Activated CD4-positive, alpha-beta T cell treated with anti-CD3 and anti-CD28 coated beads for 36 hours (primary cell): ENCODE data around the gene PEX10. TPM values are rescaled to one million over a fixed set of nuclear protein-coding genes. Genes with fewer than 3 reads are reported as not detected.

ENCODE experiments used
- ATAC-seq: fragments of 200-7000 bp; cut with Tn5 transposase; one replicate; pipeline ENCODE4 v1.10.0; 2021; ENCODE audit warnings: mild to moderate bottlenecking, moderate library complexity
- CTCF ChIA-PET: fragments of 350-600 bp; sonication (Branson Sonifier 250); formaldehyde crosslinking; loops from one replicate; lab custom pipeline; 2021; ENCODE audit warnings: antibody characterized with exemption; lab: Charles Lee
- POLR2A ChIA-PET: fragments of 350-600 bp; sonication (Branson Sonifier 250); formaldehyde crosslinking; loops from one replicate; lab custom pipeline; 2021; ENCODE audit warnings: antibody characterized with exemption, inconsistent platforms; lab: Charles Lee
- DNase-seq: peaks from one replicate; pipeline ENCODE4 v3.0.0-alpha.2; 2020
- H3K27ac Mint-ChIP-seq: one replicate; pipeline ENCODE4 v1.8.0; 2021; ENCODE audit warnings: mixed read lengths
- H3K27me3 Mint-ChIP-seq: one replicate; pipeline ENCODE4 v1.8.0; 2021; ENCODE audit warnings: mixed read lengths
- H3K36me3 Mint-ChIP-seq: one replicate; pipeline ENCODE4 v1.8.0; 2021; ENCODE audit warnings: low read depth, mixed read lengths
- H3K4me1 Mint-ChIP-seq: one replicate; pipeline ENCODE4 v1.8.0; 2021; ENCODE audit warnings: mixed read lengths
- H3K4me3 Mint-ChIP-seq: one replicate; pipeline ENCODE4 v1.8.0; 2021; ENCODE audit warnings: mild to moderate bottlenecking, moderate library complexity, mixed read lengths
- H3K9me3 Mint-ChIP-seq: one replicate; pipeline ENCODE4 v1.8.0; 2021; ENCODE audit warnings: low read depth, mixed read lengths
- intact Hi-C, 2 experiments: fragments of 100-400 bp; cut with DNase I in 1 of 2; cut with micrococcal nuclease in 1 of 2; formaldehyde crosslinking; loops; one replicate each; pipeline versions ENCODE4 v1.14.2 to v1.15.1; 2022 to 2024; cut with DNase I, micrococcal nuclease
- total RNA-seq, 2 experiments: library from RNA; stranded (reverse); gene quantifications; one replicate each; pipeline ENCODE4 v1.2.3, GENCODE V29; 2021

Gene PEX10
- total RNA-seq, 2 experiments from 2014 or later, result 15.1 to 17.7 TPM

DNA sequence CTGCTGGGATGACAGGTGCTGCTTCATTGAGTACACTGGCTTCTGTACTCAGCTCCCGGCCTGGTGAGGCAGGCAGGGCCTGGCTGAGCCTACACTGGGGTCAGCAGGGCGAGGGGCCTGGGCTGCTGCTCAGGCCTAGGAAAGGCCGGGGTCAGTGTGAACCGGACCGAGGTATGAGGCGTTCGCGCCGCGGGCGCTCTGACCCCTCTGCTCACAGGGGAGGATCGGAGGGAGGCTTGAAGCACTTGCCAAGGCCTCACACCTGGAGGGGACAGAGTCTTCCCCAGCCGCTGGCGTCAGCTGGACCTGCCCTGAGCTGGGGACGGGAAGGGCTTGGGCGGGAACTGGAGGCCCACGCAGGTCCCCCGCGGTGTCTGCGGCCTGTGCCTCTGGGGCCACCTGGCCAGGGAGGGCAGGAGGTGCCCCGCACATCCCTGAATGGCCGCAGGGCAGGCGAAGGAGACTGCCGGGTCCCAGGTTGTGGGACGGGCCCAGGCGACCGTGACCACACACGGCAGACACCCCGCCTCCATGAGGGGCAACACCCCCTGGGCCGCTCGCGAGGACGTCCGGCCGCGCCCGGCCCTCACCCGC, 466 bp downstream of the PEX10 start:
- peak; percentile 6 for ATAC-seq
- CTCF ChIA-PET, result interaction anchor here (0.6 kb wide), 1 partner anchor 217 kb away, joined by 3 read pairs; the partner anchor contains the start of gene FAAP20

DNA sequence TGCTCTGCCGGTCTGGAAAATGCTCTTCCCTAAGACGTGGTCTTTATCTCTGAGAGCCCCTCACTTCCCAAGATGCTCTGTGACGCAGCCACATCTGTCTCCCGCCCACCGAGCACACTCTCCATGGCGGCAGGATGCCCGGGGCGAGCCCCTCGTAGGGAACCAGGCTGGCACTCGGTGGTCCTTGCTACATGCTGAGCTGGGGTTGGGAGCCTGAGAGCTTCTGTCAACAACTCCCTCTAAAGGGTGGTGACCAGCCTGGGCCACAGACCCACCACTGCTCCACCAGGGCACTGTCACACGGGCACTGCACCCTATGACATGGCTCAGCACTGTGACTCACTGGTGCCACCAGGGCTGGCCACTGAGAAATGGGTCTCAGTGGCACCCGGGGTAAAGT, 2.6 kb downstream of the PEX10 start:
- H3K27ac Mint-ChIP-seq, result no peak overlapping the region
- peaks cover 15% of the 10 kb centered on the region for H3K4me1 Mint-ChIP-seq
- intact Hi-C loops, result loop anchor here in 1 of 2 experiments (5.0 kb wide), 1 partner anchor 233 kb away; no protein-coding TSS in a partner anchor
- CTCF ChIA-PET, result no interaction called here
- DNase-seq, result no peak
- ATAC-seq, result no peak
- no peak overlapping the region for H3K4me3 Mint-ChIP-seq
- POLR2A ChIA-PET, result no interaction called here
- H3K9me3 Mint-ChIP-seq, result no peaks in the 10 kb centered on the region
- no peaks in the 10 kb centered on the region for H3K27me3 Mint-ChIP-seq
- peaks cover 11% of the 10 kb centered on the region for H3K36me3 Mint-ChIP-seq

More for the DNA sequence above, 466 bp downstream of the PEX10 start:
- peaks cover 33% of the 10 kb centered on the region for H3K4me1 Mint-ChIP-seq
- no peaks in the 10 kb centered on the region for H3K27me3 Mint-ChIP-seq
- peak overlapping the region; percentile 83 for H3K4me3 Mint-ChIP-seq
- H3K9me3 Mint-ChIP-seq, result no peaks in the 10 kb centered on the region
- H3K27ac Mint-ChIP-seq, result peak overlapping the region; percentile 85
- no peak for DNase-seq
- peaks cover 11% of the 10 kb centered on the region for H3K36me3 Mint-ChIP-seq
- POLR2A ChIA-PET, result no interaction called here
- intact Hi-C loops, result loop anchor here (1.0 to 5.0 kb wide), 10 partner anchors 115 to 1489 kb away; partner anchors contain the start of genes PRXL2B (in 2 of the 2), C1orf174 (in 1 of the 2), FAAP20 (in 1 of the 2) and MIB2 (in 1 of the 2)

DNA sequence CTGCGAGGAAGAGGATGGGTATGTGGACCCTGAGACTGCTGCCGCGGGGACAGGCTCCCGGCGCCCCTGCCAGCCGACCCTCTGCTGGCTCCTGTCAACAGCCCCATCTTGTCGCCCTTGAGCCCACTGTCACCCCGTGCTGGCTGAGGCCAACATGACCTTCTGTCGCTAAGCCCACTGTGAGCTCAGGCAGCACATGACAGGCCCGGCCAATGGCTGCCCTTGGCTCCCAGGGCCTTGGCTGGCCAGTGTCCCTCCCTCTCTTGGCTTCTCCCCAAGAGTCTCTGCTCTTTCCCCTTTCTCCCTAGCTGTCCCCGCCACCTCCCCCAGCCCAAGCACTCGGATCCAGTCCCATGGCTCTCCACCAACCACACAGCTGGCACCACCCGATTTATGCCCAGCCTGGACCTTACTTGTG, 3.5 kb downstream of the PEX10 start:
- no peak overlapping the region for H3K27ac Mint-ChIP-seq

DNA sequence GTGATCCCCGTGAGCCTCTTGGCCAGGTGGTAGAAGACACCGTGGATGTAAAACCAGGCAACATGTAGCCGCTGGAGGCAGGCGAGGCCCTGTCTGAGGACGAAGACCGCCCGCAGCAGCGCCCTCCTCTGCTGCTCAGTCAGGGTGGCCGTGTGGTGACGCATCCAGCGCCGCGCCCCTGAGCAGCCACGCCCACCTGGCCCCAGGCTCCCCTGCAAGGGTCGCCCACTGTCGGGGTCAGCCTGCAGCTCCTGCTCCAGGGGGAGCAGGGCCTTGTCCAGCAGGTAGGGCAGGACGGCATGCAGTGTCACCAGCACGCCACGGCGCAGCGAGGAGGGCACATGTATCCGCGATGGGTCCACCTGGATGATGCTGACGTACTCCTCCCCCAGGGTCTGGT, 3.9 kb downstream of the PEX10 start:
- ChIA-PET CTCF (no interaction called here), POLR2A (no interaction called here)
- peaks cover 17% of the 10 kb centered on the region for H3K36me3 Mint-ChIP-seq
- H3K4me3 Mint-ChIP-seq, result no peak overlapping the region
- H3K9me3 Mint-ChIP-seq, result no peaks in the 10 kb centered on the region
- intact Hi-C loops, result no loop called here
- no peak overlapping the region for H3K27ac Mint-ChIP-seq
- no peaks in the 10 kb centered on the region for H3K27me3 Mint-ChIP-seq
- peaks cover 6% of the 10 kb centered on the region for H3K4me1 Mint-ChIP-seq
- DNase-seq (no peak), ATAC-seq (no peak)

More for the DNA sequence above, 3.5 kb downstream of the PEX10 start:
- peaks cover 6% of the 10 kb centered on the region for H3K4me1 Mint-ChIP-seq
- H3K4me3 Mint-ChIP-seq, result no peak overlapping the region
- H3K27me3 Mint-ChIP-seq, result no peaks in the 10 kb centered on the region
- DNase-seq (no peak), ATAC-seq (no peak)
- H3K36me3 Mint-ChIP-seq, result peaks cover 15% of the 10 kb centered on the region
- ChIA-PET POLR2A (no interaction called here), CTCF (interaction anchor here (0.5 kb wide), 1 partner anchor 385 kb away, joined by 4 read pairs; no protein-coding TSS in a partner anchor)
- no peaks in the 10 kb centered on the region for H3K9me3 Mint-ChIP-seq
- intact Hi-C loops, result no loop called here

DNA sequence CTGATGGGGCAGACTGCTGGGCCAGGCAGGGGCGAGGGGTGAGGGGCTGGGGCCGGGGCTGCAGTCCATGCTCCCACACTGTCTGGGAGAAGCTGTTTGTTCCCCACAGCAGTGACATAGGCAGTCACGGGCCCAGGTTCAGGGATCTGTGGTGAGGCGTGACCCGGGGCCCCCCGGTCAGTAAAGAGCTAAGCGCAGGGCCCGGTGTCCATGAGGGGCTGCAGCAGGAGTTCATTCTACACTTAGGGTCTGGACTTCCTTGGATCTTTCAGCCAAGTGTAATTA, 4.4 kb downstream of the PEX10 start:
- intact Hi-C loops, result no loop called here
- no peak overlapping the region for H3K4me3 Mint-ChIP-seq
- no peaks in the 10 kb centered on the region for H3K9me3 Mint-ChIP-seq
- no peak overlapping the region for H3K27ac Mint-ChIP-seq
- no peaks in the 10 kb centered on the region for H3K27me3 Mint-ChIP-seq
- peaks cover 6% of the 10 kb centered on the region for H3K4me1 Mint-ChIP-seq
- POLR2A ChIA-PET, result no interaction called here
- peaks cover 21% of the 10 kb centered on the region for H3K36me3 Mint-ChIP-seq
- ATAC-seq (no peak), DNase-seq (no peak)
- CTCF ChIA-PET, result no interaction called here

DNA sequence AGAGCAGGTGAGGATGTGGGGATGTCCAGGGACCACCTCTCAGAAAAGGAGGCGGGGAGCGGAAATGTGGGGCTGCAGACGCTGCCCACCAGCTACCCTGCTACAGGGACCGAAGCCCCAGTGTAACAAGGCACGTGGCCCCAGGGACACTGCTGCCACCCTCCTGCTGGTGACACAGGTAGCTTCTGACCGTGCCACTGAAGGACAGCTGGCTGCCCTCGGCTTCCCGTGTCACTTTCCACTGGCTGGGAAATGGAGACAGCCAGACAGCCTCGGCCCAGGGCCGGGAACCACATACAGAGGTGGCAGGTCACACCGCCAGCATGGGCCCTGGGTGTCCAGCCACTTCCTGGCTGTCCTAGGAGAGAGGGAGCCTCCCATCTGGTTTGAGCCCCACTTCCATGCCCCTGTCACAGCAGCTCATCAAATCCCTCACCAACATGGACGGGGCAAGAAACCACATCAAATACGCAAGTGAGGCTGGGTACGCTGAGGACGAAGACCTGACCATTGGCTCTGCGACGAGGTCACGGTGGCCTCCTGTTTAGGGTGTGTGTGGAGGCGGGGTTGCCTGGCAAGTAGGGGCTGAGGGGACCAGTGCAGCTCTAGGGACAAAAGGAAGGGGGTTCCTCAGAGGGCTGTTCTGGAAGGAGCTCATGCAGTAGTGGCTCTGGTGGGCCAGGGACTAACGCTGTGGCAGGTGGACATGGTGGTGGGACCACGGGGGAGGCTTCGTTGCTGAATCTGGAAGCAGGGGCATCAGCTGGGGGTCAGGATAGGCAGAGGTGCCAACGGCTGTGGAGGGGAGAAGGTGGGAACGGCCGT, 5.0 kb downstream of the PEX10 start:
- ATAC-seq, result no peak
- no peak for DNase-seq
- Mint-ChIP-seq H3K4me1 (peaks cover 6% of the 10 kb centered on the region), H3K36me3 (peaks cover 26% of the 10 kb centered on the region), H3K27me3 (no peaks in the 10 kb centered on the region), H3K4me3 (no peak overlapping the region), H3K27ac (no peak overlapping the region), H3K9me3 (no peaks in the 10 kb centered on the region)
- ChIA-PET CTCF (interaction anchor here (0.7 kb wide), 1 partner anchor 117 kb away, joined by 4 read pairs; no protein-coding TSS in a partner anchor), POLR2A (no interaction called here)
- intact Hi-C loops, result no loop called here

DNA sequence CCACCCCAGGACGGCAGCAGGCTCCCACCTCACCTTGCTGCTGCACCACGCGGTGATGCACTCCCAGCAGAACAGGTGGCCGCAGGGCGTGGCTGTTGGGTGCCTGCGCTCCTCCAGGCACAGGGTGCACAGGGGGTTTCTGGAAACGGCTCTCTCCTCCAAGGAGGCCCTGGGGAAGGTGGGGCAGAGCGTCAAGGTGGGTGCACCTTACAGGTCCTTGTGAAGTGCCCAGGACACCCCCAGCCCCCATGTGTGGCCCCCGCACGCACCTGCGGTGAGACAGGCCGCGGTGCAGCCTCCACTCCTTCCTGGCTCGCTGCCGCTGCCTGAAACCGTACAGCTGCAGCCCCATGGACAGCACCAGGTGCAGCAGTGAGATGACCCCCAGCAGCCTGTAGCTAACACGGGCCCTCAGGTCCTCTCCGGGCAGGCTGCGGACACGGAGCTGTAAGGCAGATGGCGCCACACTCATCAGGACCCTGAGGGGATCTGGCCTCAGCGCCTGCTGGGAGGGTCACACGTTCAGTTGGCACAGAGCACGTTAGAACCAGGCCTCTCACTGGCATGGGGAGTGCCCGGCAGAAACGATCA, 5.8 kb downstream of the PEX10 start:
- DNase-seq (no peak), ATAC-seq (no peak)
- Mint-ChIP-seq H3K4me1 (peaks cover 6% of the 10 kb centered on the region), H3K4me3 (no peak overlapping the region), H3K27me3 (no peaks in the 10 kb centered on the region), H3K9me3 (no peaks in the 10 kb centered on the region), H3K36me3 (peaks cover 33% of the 10 kb centered on the region), H3K27ac (no peak overlapping the region)
- CTCF ChIA-PET, result interaction anchor here (1.1 kb wide), 1 partner anchor 9 kb away, joined by 3 read pairs; no protein-coding TSS in a partner anchor
- POLR2A ChIA-PET, result no interaction called here
- intact Hi-C loops, result no loop called here

DNA sequence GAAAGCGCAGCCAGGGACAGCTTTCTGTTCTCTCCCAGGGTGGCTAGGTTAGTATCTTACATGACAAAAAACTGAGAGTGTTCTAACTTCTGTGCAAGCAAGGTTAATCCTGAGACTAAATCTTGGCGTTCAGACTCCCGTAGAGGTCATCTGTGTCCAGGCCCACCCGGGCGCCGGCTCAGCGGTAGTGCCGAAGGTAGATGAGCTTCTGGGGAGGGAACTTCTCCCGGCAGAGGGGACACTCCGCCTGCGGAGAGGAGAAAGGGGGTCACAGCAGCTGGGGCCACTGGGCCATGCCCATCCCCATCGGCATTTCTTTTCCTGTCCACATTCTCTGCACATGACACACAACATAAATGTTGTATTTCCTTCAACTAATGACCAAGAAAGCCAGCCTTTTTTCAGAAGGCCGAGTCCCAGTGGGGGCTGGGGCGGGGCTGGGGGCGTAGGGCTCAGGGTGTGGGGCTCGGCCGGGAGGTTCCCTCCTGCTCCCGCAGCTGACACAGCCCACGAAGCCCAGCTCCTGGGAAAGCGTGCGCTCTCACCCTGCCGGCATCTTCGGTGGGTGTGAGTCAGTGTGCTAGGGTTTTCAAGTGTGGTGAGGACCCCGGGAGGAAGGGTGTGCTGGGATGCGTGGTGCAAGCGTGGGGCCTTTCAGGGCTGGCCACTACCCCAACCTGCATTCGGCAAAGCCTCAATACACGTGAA, 6.6 kb downstream of the PEX10 start:
- Mint-ChIP-seq H3K9me3 (no peaks in the 10 kb centered on the region), H3K36me3 (peaks cover 37% of the 10 kb centered on the region), H3K4me3 (no peak overlapping the region), H3K27ac (no peak overlapping the region), H3K27me3 (no peaks in the 10 kb centered on the region), H3K4me1 (peaks cover 3% of the 10 kb centered on the region)
- POLR2A ChIA-PET, result no interaction called here
- DNase-seq, result no peak
- CTCF ChIA-PET, result interaction anchor here (1.1 kb wide), 1 partner anchor 10 kb away, joined by 3 read pairs; no protein-coding TSS in a partner anchor
- ATAC-seq, result no peak
- intact Hi-C loops, result no loop called here

DNA sequence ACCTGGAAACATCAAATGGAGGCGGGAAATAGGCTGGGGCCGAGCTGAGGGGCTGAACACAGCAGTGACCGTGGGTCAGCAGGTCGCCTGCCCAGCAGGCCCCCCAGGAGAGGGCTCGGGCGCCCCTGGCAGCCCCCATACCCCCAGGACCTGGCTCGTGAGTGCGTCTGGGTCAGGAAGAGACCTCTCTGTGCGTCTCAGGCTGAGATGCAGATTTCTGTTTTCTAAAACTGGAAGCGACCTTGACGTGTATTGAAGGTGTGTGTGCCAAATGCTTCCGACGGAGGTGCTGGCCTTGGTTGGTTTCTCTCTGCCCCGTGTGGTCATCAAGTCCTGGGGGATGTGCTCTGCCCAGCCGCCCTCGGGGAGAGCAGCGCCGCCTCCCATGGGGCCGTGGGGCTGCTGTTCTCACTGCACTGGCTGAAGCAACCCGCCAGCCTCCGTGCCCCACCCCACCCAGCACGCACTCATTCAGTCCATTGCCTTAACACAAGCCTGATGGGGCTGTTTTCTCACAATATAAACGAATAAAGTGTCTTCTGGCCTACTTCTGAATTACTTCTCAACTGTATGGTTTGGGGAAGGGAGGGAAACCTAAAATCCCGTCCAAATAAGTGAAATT, 7.4 kb downstream of the PEX10 start:
- no peak overlapping the region for H3K27ac Mint-ChIP-seq
- ChIA-PET POLR2A (no interaction called here), CTCF (no interaction called here)
- peaks cover 43% of the 10 kb centered on the region for H3K36me3 Mint-ChIP-seq
- DNase-seq (no peak), ATAC-seq (no peak)
- intact Hi-C loops, result no loop called here
- no peaks in the 10 kb centered on the region for H3K27me3 Mint-ChIP-seq
- no peak overlapping the region for H3K4me3 Mint-ChIP-seq
- peaks cover 5% of the 10 kb centered on the region for H3K4me1 Mint-ChIP-seq
- H3K9me3 Mint-ChIP-seq, result no peaks in the 10 kb centered on the region

DNA sequence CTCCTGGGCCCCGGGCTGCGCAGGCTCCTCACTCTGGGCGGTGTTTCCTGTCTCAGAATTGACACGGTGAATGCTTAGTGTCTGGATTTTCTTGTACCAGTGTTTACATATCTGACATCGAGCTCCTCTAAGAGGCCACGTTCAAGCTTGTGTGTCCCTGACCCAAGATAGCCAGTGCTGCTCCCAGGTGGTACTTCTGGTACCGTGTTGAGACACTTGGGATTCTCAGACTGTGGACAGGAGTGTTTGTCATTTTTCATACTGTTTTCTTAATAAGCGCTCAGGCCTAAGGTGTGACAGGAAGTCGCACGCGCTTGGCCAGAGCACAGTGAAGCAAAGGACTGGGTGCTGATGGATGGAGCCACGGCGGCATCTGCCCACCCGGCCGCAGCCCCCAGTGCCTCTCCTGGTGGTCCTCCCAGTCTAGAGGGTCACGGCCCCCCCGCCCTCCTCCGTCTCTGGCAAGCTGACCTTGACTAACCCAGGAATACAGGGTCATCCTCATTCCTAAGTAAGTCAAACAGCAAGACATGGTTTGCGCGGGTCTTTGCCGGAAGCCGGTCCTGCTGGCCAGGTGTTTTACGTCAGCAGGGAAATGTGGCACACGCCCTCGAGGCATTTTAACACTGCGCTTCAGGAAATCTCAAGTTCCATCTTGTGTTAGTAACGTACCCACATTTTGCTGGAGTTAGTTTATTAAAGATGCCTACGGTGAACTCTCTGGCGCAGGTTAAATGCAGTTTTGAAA, 8.0 kb downstream of the PEX10 start:
- no peak overlapping the region for H3K4me3 Mint-ChIP-seq
- peaks cover 5% of the 10 kb centered on the region for H3K4me1 Mint-ChIP-seq
- no peak for ATAC-seq
- intact Hi-C loops, result no loop called here
- no peak overlapping the region for H3K27ac Mint-ChIP-seq
- H3K27me3 Mint-ChIP-seq, result no peaks in the 10 kb centered on the region
- ChIA-PET POLR2A (no interaction called here), CTCF (interaction anchor here (0.8 kb wide), 1 partner anchor 229 kb away, joined by 3 read pairs; no protein-coding TSS in a partner anchor)
- no peaks in the 10 kb centered on the region for H3K9me3 Mint-ChIP-seq
- no peak for DNase-seq
- peaks cover 46% of the 10 kb centered on the region for H3K36me3 Mint-ChIP-seq
